Urothelium cell line (cell line): ENCODE measurements around the gene ATE1.
"Not testable (repeated sequence)": the region's sequence is repeated elsewhere in the genome, so short reads cannot be mapped to it uniquely, and the experiment has no call there.

Experiments
- DNase-seq: peaks from one replicate; pipeline ENCODE4 v3.0.0; 2011; ENCODE audit warnings: low spot score, mixed read lengths
- FAIRE-seq: peaks from 2 replicates; lab custom pipeline; 2011; peaks lifted over from hg19 to GRCh38; lab: Jason Lieb, UNC

Gene ATE1

GRCh38 chr10:121797490-121797889 lies 130.3 kb downstream of the ATE1 start:
- no peak for DNase-seq

GRCh38 chr10:121796342-121796741 lies 131.5 kb downstream of the ATE1 start:
- DNase-seq (no peak), FAIRE-seq (no peak)

More at GRCh38 chr10:121797490-121797889, 130.3 kb downstream of the ATE1 start:
- FAIRE-seq: no peak

- FAIRE-seq (no peak), DNase-seq (no peak)
Measured at GRCh38 chr10:121792198-121792597, 135.6 kb downstream of the ATE1 start.

- FAIRE-seq (no peak), DNase-seq (no peak)
Measured at GRCh38 chr10:121791761-121792160, 136.1 kb downstream of the ATE1 start.

- no peak for DNase-seq
Measured at GRCh38 chr10:121788717-121789116, 139.1 kb downstream of the ATE1 start.

GRCh38 chr10:121788115-121788514 lies 139.7 kb downstream of the ATE1 start:
- DNase-seq: no peak
- no peak for FAIRE-seq

More at GRCh38 chr10:121788717-121789116, 139.1 kb downstream of the ATE1 start:
- FAIRE-seq: no peak

- FAIRE-seq: no peak
- DNase-seq: no peak
Measured at GRCh38 chr10:121787169-121787568, 140.7 kb downstream of the ATE1 start.

- DNase-seq (no peak), FAIRE-seq (no peak)
Measured at GRCh38 chr10:121783782-121784372, 144.0 kb downstream of the ATE1 start.

GRCh38 chr10:121781101-121781500 lies 146.7 kb downstream of the ATE1 start:
- peak; percentile 29 for DNase-seq
- FAIRE-seq: no peak

- FAIRE-seq: no peak
- DNase-seq: no peak
Measured at GRCh38 chr10:121774813-121775212, 153.0 kb downstream of the ATE1 start.

GRCh38 chr10:121774404-121774803 lies 153.4 kb downstream of the ATE1 start:
- FAIRE-seq: no peak

GRCh38 chr10:121772884-121773283 lies 154.9 kb downstream of the ATE1 start:
- DNase-seq (no peak), FAIRE-seq (no peak)

More at GRCh38 chr10:121774404-121774803, 153.4 kb downstream of the ATE1 start:
- no peak for DNase-seq

GRCh38 chr10:121772406-121772805 lies 155.4 kb downstream of the ATE1 start:
- DNase-seq: no peak
- FAIRE-seq: no peak

- no peak for FAIRE-seq
- DNase-seq: no peak
Measured at GRCh38 chr10:121771966-121772365, 155.9 kb downstream of the ATE1 start.

- DNase-seq: no peak
- no peak for FAIRE-seq
Measured at GRCh38 chr10:121766426-121766825, 161.4 kb downstream of the ATE1 start.

GRCh38 chr10:121765204-121765603 lies 162.6 kb downstream of the ATE1 start:
- FAIRE-seq (no peak), DNase-seq (no peak)

- no peak for FAIRE-seq
- no peak for DNase-seq
Measured at GRCh38 chr10:121764233-121764942, 163.4 kb downstream of the ATE1 start.

- not testable (repeated sequence) for DNase-seq, FAIRE-seq
Measured at GRCh38 chr10:121757241-121757640, 170.6 kb downstream of the ATE1 start.

- not testable (repeated sequence) for DNase-seq, FAIRE-seq
Measured at GRCh38 chr10:121755496-121755895, 172.3 kb downstream of the ATE1 start.

- no peak for DNase-seq
- no peak for FAIRE-seq
Measured at GRCh38 chr10:121754666-121755065, 173.2 kb downstream of the ATE1 start.

GRCh38 chr10:121753726-121754476 lies 173.9 kb downstream of the ATE1 start:
- FAIRE-seq (no peak), DNase-seq (peak; percentile 39)
